Retinal pigment epithelial cell (primary cell): Measurements from ENCODE around the gene ORMDL2.

Experiments used
- DNase-seq: peaks from one replicate; pipeline ENCODE4 v3.0.0-alpha.2; 2010; ENCODE audit warnings: low read depth
- H3K4me3 ChIP-seq: 2 replicates; pipeline ENCODE4 v1.5.1; 2011; ENCODE audit warnings: mild to moderate bottlenecking, low read length, control low read depth, moderate library complexity
- CTCF ChIP-seq: conservative IDR thresholded peaks from 2 replicates; pipeline ENCODE4 v1.5.1; 2011; ENCODE audit warnings: low read depth, low read length, control low read depth, inconsistent platforms

Gene ORMDL2

GRCh38 chr12:55795950-55796349, 21.9 kb upstream of the ORMDL2 start:
- H3K4me3 ChIP-seq = no peak overlapping the region
- no peak for DNase-seq
- no peak for TF ChIP-seq CTCF

- DNase-seq = no peak
- no peak overlapping the region for H3K4me3 ChIP-seq
- TF ChIP-seq CTCF = peak; percentile 70
Measured at GRCh38 chr12:55797068-55797467, 20.8 kb upstream of the ORMDL2 start.

GRCh38 chr12:55797550-55797949, 20.3 kb upstream of the ORMDL2 start:
- DNase-seq = no peak
- no peak overlapping the region for H3K4me3 ChIP-seq
- TF ChIP-seq CTCF = no peak

GRCh38 chr12:55806982-55807381, 10.9 kb upstream of the ORMDL2 start:
- no peak for DNase-seq
- no peak overlapping the region for H3K4me3 ChIP-seq
- TF ChIP-seq CTCF = no peak

GRCh38 chr12:55809274-55809673, 8.6 kb upstream of the ORMDL2 start:
- no peak for DNase-seq
- no peak for TF ChIP-seq CTCF
- H3K4me3 ChIP-seq = no peak overlapping the region

GRCh38 chr12:55812088-55812487, 5.8 kb upstream of the ORMDL2 start:
- no peak for DNase-seq
- H3K4me3 ChIP-seq = no peak overlapping the region
- no peak for TF ChIP-seq CTCF

- no peak for TF ChIP-seq CTCF
- no peak for DNase-seq
- no peak overlapping the region for H3K4me3 ChIP-seq
Measured at GRCh38 chr12:55814257-55814656, 3.6 kb upstream of the ORMDL2 start.
